Hepatocyte (in vitro differentiated cells): ENCODE results near the gene ZFAND2A.

Experiments
- CTCF ChIP-seq: fragments of 200-600 bp; sonication (generic); IDR thresholded peaks from 2 replicates; pipeline ENCODE4 v1.5.1; 2016; ENCODE audit warnings: antibody characterized with exemption, mild to moderate bottlenecking; ENCODE audit not compliant: poor library complexity
- EZH2 ChIP-seq: fragments of 200-600 bp; sonication (generic); IDR thresholded peaks from 2 replicates; pipeline ENCODE4 v1.6.1; 2016; ENCODE audit warnings: antibody characterized with exemption, mild to moderate bottlenecking, borderline replicate concordance
- EZH2phosphoT487 ChIP-seq: fragments of 200-600 bp; sonication (generic); IDR thresholded peaks from one replicate; pipeline ENCODE4 v1.6.1; 2018; ENCODE audit warnings: antibody characterized with exemption, mild to moderate bottlenecking, low read depth, moderate library complexity; ENCODE audit not compliant: unreplicated experiment, severe bottlenecking

DNA sequence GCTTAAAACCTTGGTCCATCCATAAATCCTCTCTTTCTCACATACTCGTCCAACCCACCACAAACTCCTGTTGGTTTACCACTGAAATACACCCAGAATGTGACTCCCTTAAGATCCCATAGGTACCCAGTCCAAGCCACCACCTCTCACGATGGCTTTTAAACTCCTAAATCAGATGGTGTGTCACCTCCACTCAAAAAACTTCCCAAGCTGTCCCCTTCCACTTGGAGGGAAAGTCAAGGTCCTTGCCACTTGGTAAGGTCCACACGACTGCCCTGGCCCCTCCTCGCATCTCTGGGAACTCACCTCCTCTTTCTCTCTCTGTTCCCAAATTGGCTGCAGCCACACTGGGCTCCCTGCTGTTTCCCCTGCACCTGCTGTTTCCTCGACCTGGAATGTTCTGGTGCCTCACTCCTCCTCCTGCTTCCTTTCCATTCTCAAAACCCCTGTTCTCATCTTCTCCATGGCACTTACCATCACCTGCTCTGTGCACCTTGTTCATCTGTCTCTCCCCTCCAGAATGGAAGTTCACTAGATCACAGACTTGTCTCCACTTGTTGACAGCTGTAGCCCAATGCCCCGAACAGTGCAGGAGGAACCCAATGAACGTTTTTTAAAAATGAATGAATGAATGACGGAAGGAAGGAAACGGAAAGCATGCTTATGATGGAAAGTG lies 23.0 kb downstream of the ZFAND2A start:
- TF ChIP-seq CTCF (no peak), EZH2 (no peak), EZH2phosphoT487 (no peak)
